ENCODE measurements around the gene ANKRD13B.

The ANKRD13B gene

GRCh38 chr17:29611351-29612093, 18.6 kb downstream of the ANKRD13B start:
- Mint-ChIP-seq H3K4me3 (no peak overlapping the region), H3K4me1 (peaks cover 23 to 30% of the 10 kb centered on the region in 2 donors), H3K27me3 (peaks cover 12 to 16% of the 10 kb centered on the region in 2 donors), H3K9me3 (no peaks in the 10 kb centered on the region), H3K27ac (no peak overlapping the region), H3K36me3 (peaks cover 2 to 3% of the 10 kb centered on the region in 2 donors)
- no peak for ATAC-seq (replicated peaks)
- DNase-seq: no peak

GRCh38 chr17:29612094-29612403, 19.1 kb downstream of the ANKRD13B start:
- no peak overlapping the region for H3K27ac Mint-ChIP-seq
- H3K36me3 Mint-ChIP-seq: peaks cover 2 to 3% of the 10 kb centered on the region in 2 donors
- peak overlapping the region in 1 of 2 donors; percentile 19 for H3K4me3 Mint-ChIP-seq
- DNase-seq (no peak), ATAC-seq (replicated peaks) (no peak)
- no peaks in the 10 kb centered on the region for H3K9me3 Mint-ChIP-seq
- H3K27me3 Mint-ChIP-seq: peaks cover 15 to 22% of the 10 kb centered on the region in 2 donors
- H3K4me1 Mint-ChIP-seq: peaks cover 28 to 35% of the 10 kb centered on the region in 2 donors

GRCh38 chr17:29612404-29613280, 19.7 kb downstream of the ANKRD13B start:
- Mint-ChIP-seq H3K27me3 (peaks cover 17 to 27% of the 10 kb centered on the region in 2 donors), H3K4me3 (peak overlapping the region; percentile 61 to 68), H3K27ac (no peak overlapping the region), H3K9me3 (no peaks in the 10 kb centered on the region), H3K36me3 (peaks cover 2 to 3% of the 10 kb centered on the region in 2 donors), H3K4me1 (peaks cover 32 to 41% of the 10 kb centered on the region in 2 donors)
- DNase-seq (no peak), ATAC-seq (replicated peaks) (no peak)

DNA sequence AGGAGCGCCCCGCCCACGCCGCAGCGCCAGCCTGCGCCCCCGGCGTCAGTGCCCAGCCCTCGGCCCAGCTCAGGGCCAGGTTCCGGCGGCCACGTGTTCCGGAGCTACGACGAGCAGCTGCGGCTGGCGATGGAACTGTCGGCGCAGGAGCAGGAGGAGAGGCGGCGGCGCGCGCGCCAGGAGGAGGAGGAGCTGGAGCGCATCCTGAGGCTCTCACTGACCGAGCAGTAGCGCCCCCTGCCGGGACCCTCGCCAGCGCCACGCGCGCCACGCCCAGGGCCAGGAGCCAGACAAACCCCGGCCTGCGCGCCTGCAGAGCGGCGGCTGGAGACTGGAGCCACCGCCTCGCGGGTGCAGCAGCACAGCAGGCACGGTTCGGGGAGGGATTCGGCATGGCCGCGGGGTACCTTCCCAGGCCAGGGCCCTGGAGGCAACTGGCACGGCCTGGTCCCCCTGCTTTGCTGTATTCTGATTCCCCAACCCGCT, 20.5 kb downstream of the ANKRD13B start:
- peak; percentile 82 for DNase-seq
- Mint-ChIP-seq H3K9me3 (no peaks in the 10 kb centered on the region), H3K4me3 (peak overlapping the region; percentile 67 to 75), H3K27ac (no peak overlapping the region), H3K27me3 (peaks cover 17 to 30% of the 10 kb centered on the region in 2 donors), H3K36me3 (peaks cover 2 to 3% of the 10 kb centered on the region in 2 donors), H3K4me1 (peaks cover 34 to 49% of the 10 kb centered on the region in 2 donors)
- peak; percentile 59 to 65 for ATAC-seq (replicated peaks)

- Mint-ChIP-seq H3K27ac (peak overlapping the region; percentile 71), H3K4me1 (peaks cover 34 to 53% of the 10 kb centered on the region in 2 donors), H3K36me3 (peaks cover 2 to 3% of the 10 kb centered on the region in 2 donors), H3K27me3 (peaks cover 17 to 32% of the 10 kb centered on the region in 2 donors), H3K9me3 (no peaks in the 10 kb centered on the region), H3K4me3 (peak overlapping the region; percentile 67 to 75)
- DNase-seq (no peak), ATAC-seq (replicated peaks) (no peak)
These were observed 20.9 kb downstream of the ANKRD13B start for GRCh38 chr17:29613856-29614255.

- Mint-ChIP-seq H3K27ac (peak overlapping the region; percentile 3), H3K4me1 (peaks cover 34 to 60% of the 10 kb centered on the region in 2 donors)
These were observed 21.6 kb downstream of the ANKRD13B start for GRCh38 chr17:29614349-29615047.

DNA sequence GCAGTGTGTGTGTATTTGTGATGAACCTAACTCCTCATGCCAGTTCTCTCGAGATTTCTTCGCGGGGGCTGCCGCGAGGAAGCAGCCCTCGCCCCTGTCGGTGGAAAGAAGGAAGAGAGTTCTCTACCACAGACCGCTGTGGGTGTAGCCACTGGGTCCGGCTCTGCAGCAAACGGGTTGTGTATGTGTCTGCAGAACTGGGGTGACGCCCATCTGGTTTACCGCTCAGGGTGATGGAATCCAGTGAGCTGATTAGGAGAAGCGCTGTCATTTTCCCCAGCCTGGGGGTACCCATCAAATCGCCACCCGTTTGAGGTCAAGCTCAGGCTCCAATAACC, 22.1 kb downstream of the ANKRD13B start:
- peak; percentile 17 to 21 for ATAC-seq (replicated peaks)
- Mint-ChIP-seq H3K27ac (peak overlapping the region; percentile 3), H3K27me3 (peaks cover 17 to 32% of the 10 kb centered on the region in 2 donors), H3K36me3 (peaks cover 2 to 3% of the 10 kb centered on the region in 2 donors), H3K9me3 (no peaks in the 10 kb centered on the region), H3K4me3 (peak overlapping the region; percentile 85 to 87), H3K4me1 (peaks cover 34 to 64% of the 10 kb centered on the region in 2 donors)
- DNase-seq: no peak

More at GRCh38 chr17:29614349-29615047, 21.6 kb downstream of the ANKRD13B start:
- Mint-ChIP-seq H3K27me3 (peaks cover 17 to 32% of the 10 kb centered on the region in 2 donors), H3K4me3 (peak overlapping the region; percentile 85 to 87), H3K36me3 (peaks cover 2 to 3% of the 10 kb centered on the region in 2 donors), H3K9me3 (no peaks in the 10 kb centered on the region)
- no peak for DNase-seq
- ATAC-seq (replicated peaks): no peak

DNA sequence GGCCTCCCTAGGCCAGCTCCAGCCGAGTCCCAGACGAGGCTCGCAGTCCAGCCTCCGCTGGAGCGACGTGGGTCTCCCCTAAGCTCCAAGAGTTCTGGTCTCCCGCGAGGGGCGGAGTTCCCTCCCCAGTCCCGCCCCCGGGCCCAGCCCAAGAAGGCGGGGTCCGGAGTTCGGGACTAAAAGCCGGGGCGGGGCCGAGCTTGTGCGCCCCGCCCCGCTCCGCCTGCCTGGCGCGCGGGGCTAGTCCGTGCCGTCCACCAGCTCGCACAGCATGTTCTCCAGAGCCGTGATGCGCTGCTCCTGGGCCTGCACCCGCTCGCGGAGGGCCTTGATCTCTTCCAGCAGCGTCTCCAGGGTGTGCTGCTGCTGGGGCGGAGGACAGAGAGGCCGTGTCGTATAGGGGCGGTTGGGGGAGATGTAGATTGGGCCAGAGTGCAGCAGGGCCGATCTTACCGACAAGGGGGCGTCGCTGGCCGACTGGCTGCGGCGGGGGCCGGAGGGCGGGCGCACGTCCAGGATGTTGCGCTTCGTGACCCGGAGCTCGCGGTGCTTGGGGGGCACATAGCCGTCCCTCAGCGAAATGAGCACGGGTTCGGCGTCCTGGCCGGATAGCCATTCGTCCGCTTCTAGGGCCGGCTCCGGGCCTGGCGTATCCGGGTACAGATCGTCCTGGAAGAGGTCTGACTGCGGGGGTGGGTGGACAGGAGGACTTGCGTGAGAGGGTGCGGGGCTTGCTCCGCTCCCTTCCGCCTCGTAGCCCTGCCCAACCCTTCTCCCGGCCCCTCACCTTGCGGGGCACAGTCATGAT, 22.8 kb downstream of the ANKRD13B start:
- Mint-ChIP-seq H3K27ac (peak overlapping the region; percentile 62), H3K4me1 (peaks cover 37 to 67% of the 10 kb centered on the region in 2 donors)

DNA sequence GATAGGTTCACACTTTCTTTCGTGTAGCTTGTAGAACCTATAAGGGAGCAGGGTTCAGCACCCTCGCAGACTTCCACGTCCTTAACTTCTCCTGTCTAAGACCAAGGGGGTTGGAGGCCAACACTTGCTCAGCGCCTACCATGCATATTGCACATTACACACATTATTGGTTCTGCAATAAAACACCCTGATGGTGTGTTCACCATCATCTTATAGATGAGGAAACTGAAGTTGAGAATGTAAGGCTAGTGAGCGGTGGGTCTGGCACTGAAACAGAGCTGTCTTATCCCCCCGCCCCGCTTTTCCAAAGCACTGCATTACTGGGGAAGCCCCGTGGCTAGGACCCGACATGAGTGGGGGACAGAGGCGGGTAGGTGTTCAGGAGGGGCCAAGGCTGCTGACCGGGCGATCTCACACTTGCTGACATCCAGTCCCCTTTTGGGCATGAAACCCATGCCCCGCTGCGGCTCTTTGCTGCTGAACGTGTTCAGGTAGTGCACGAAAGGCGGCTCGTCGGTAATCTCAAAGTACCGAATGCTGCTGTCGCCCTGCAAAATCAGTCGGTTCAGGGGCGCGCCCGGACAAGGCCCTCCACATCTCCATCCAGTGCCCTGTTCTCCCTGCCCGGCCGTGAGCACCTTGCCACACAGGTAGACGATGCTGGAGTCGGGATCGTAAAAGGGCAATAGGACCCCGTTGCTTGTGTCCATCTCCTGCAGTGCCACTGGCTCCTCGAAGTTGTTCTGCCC, 23.5 kb downstream of the ANKRD13B start:
- DNase-seq: no peak
- Mint-ChIP-seq H3K27me3 (peaks cover 17 to 32% of the 10 kb centered on the region in 2 donors), H3K4me3 (peak overlapping the region; percentile 85 to 87), H3K4me1 (peaks cover 41 to 74% of the 10 kb centered on the region in 2 donors), H3K9me3 (no peaks in the 10 kb centered on the region), H3K36me3 (peaks cover 0 to 3% of the 10 kb centered on the region in 2 donors), H3K27ac (no peak overlapping the region)
- ATAC-seq (replicated peaks): no peak

More for the DNA sequence above, 22.8 kb downstream of the ANKRD13B start:
- H3K4me3 Mint-ChIP-seq: peak overlapping the region; percentile 85 to 87
- ATAC-seq (replicated peaks) (peak; percentile 67 to 69), DNase-seq (peak; percentile 68)
- H3K36me3 Mint-ChIP-seq: peaks cover 0 to 3% of the 10 kb centered on the region in 2 donors
- peaks cover 17 to 32% of the 10 kb centered on the region in 2 donors for H3K27me3 Mint-ChIP-seq
- no peaks in the 10 kb centered on the region for H3K9me3 Mint-ChIP-seq

- DNase-seq (peak; percentile 82), ATAC-seq (replicated peaks) (peak; percentile 73 to 78)
- peaks cover 17 to 32% of the 10 kb centered on the region in 2 donors for H3K27me3 Mint-ChIP-seq
- H3K27ac Mint-ChIP-seq: peak overlapping the region; percentile 56
- H3K9me3 Mint-ChIP-seq: no peaks in the 10 kb centered on the region
- H3K36me3 Mint-ChIP-seq: peaks cover 0 to 3% of the 10 kb centered on the region in 2 donors
- peaks cover 44 to 81% of the 10 kb centered on the region in 2 donors for H3K4me1 Mint-ChIP-seq
- peak overlapping the region; percentile 85 to 87 for H3K4me3 Mint-ChIP-seq
These were observed 24.2 kb downstream of the ANKRD13B start for GRCh38 chr17:29617125-29617480.

- no peaks in the 10 kb centered on the region for H3K9me3 Mint-ChIP-seq
- peak overlapping the region; percentile 56 for H3K27ac Mint-ChIP-seq
- H3K4me3 Mint-ChIP-seq: peak overlapping the region; percentile 85 to 87
- peaks cover 17 to 32% of the 10 kb centered on the region in 2 donors for H3K27me3 Mint-ChIP-seq
- DNase-seq: peak; percentile 68
- peak; percentile 32 to 38 for ATAC-seq (replicated peaks)
- H3K36me3 Mint-ChIP-seq: peaks cover 0 to 3% of the 10 kb centered on the region in 2 donors
- H3K4me1 Mint-ChIP-seq: peaks cover 47 to 85% of the 10 kb centered on the region in 2 donors
These were observed 24.7 kb downstream of the ANKRD13B start for GRCh38 chr17:29617481-29618271.

Measured in stimulated activated naive B cell treated with anti-CD40 and anti-IgM and Interleukin-4, amounts not matched to agents 10 μg/mL and 1 μg/mL and 100 μg/mL, for 72 hours (primary cell).